Glutamatergic neuron (in vitro differentiated cells): ENCODE data around the gene YIPF6. TPM values are rescaled to one million over a fixed set of nuclear protein-coding genes. Genes with fewer than 3 reads are reported as not detected.
"Not testable (repeated sequence)": the region's sequence is repeated elsewhere in the genome, so short reads cannot be mapped to it uniquely, and the experiment has no call there.

ENCODE experiments used
- DNase-seq: peaks from one replicate; pipeline ENCODE4 v3.0.0; 2022
- H3K27ac Mint-ChIP-seq: one replicate; pipeline ENCODE4 v1.8.0; 2020; ENCODE audit warnings: mild to moderate bottlenecking, mixed read lengths, inconsistent platforms; ENCODE audit not compliant: unreplicated experiment
- H3K27me3 Mint-ChIP-seq: one replicate; pipeline ENCODE4 v1.8.0; 2020; ENCODE audit warnings: mild to moderate bottlenecking, moderate library complexity, mixed read lengths, inconsistent platforms; ENCODE audit not compliant: unreplicated experiment
- H3K36me3 Mint-ChIP-seq: one replicate; pipeline ENCODE4 v1.8.0; 2020; ENCODE audit warnings: mild to moderate bottlenecking, mixed read lengths, inconsistent platforms; ENCODE audit not compliant: unreplicated experiment
- H3K4me1 Mint-ChIP-seq: one replicate; pipeline ENCODE4 v1.8.0; 2020; ENCODE audit warnings: mild to moderate bottlenecking, low read depth, mixed read lengths, inconsistent platforms; ENCODE audit not compliant: unreplicated experiment
- H3K4me3 Mint-ChIP-seq: one replicate; pipeline ENCODE4 v1.8.0; 2020; ENCODE audit warnings: mild to moderate bottlenecking, mixed read lengths, inconsistent platforms; ENCODE audit not compliant: unreplicated experiment
- H3K9me3 Mint-ChIP-seq: one replicate; pipeline ENCODE4 v1.8.0; 2020; ENCODE audit warnings: mild to moderate bottlenecking, moderate library complexity, mixed read lengths, inconsistent platforms; ENCODE audit not compliant: unreplicated experiment
- CTCF ChIP-seq: fragments of 200-600 bp; sonication (generic); IDR thresholded peaks from one replicate; pipeline ENCODE4 v1.5.0; 2021; ENCODE audit not compliant: partially characterized antibody, unreplicated experiment
- total RNA-seq: library from RNA; stranded (reverse); fragmentation: NEBNext Ultra II Directional; extraction: Animal tissue kit (Norgen Biotek cat#: 25700); gene quantifications from one replicate; pipeline ENCODE4 v1.2.1, GENCODE V29; 2021; ENCODE audit not compliant: unreplicated experiment

YIPF6 gene
- total RNA-seq, 1 donor from 2014 or later = 47.2 TPM

- H3K27ac Mint-ChIP-seq = no peak overlapping the region
- no peak overlapping the region for H3K4me3 Mint-ChIP-seq
- H3K36me3 Mint-ChIP-seq = no peaks in the 10 kb centered on the region
- TF ChIP-seq CTCF = no peak
- H3K27me3 Mint-ChIP-seq = no peaks in the 10 kb centered on the region
- H3K9me3 Mint-ChIP-seq = peaks cover 2% of the 10 kb centered on the region
- H3K4me1 Mint-ChIP-seq = peaks cover 4% of the 10 kb centered on the region
- DNase-seq = no peak
Observed at GRCh38 chrX:68503836-68504636, 5.2 kb downstream of the YIPF6 start.

- H3K9me3 Mint-ChIP-seq = no peaks in the 10 kb centered on the region
- no peak for TF ChIP-seq CTCF
- DNase-seq = no peak
- no peak overlapping the region for H3K27ac Mint-ChIP-seq
- H3K4me1 Mint-ChIP-seq = peaks cover 4% of the 10 kb centered on the region
- H3K27me3 Mint-ChIP-seq = no peaks in the 10 kb centered on the region
- no peaks in the 10 kb centered on the region for H3K36me3 Mint-ChIP-seq
- H3K4me3 Mint-ChIP-seq = no peak overlapping the region
Observed at GRCh38 chrX:68506649-68507048, 7.8 kb downstream of the YIPF6 start.

GRCh38 chrX:68508799-68509198 is 9.9 kb downstream of the YIPF6 start:
- no peak for TF ChIP-seq CTCF
- peaks cover 4% of the 10 kb centered on the region for H3K4me1 Mint-ChIP-seq
- no peaks in the 10 kb centered on the region for H3K36me3 Mint-ChIP-seq
- no peaks in the 10 kb centered on the region for H3K27me3 Mint-ChIP-seq
- no peaks in the 10 kb centered on the region for H3K9me3 Mint-ChIP-seq
- peak overlapping the region; percentile 4 for H3K27ac Mint-ChIP-seq
- no peak overlapping the region for H3K4me3 Mint-ChIP-seq
- no peak for DNase-seq

- Mint-ChIP-seq H3K9me3 (no peaks in the 10 kb centered on the region), H3K4me3 (no peak overlapping the region), H3K27me3 (no peaks in the 10 kb centered on the region), H3K4me1 (peaks cover 4% of the 10 kb centered on the region), H3K36me3 (no peaks in the 10 kb centered on the region), H3K27ac (no peak overlapping the region)
- peak; percentile 62 for TF ChIP-seq CTCF
- peak; percentile 19 for DNase-seq
Observed at GRCh38 chrX:68511255-68511654, 12.4 kb downstream of the YIPF6 start.

- not testable (repeated sequence) for DNase-seq, H3K4me1 Mint-ChIP-seq, H3K27me3 Mint-ChIP-seq, H3K27ac Mint-ChIP-seq, H3K9me3 Mint-ChIP-seq, H3K4me3 Mint-ChIP-seq
- H3K36me3 Mint-ChIP-seq = peaks cover 20% of the 10 kb centered on the region
Observed at GRCh38 chrX:68524680-68525079, 25.8 kb downstream of the YIPF6 start.
